HG03521 (cell line): ENCODE measurements around the gene ZNF324.
A peak's percentile ranks its signal among the peaks of the same experiment; 100 is the strongest.
"Not testable (repeated sequence)": the region's sequence is repeated elsewhere in the genome, so short reads cannot be mapped to it uniquely, and the experiment has no call there.

Source experiments
- ATAC-seq: cut with Tn5 transposase; IDR thresholded peaks from one replicate; pipeline ENCODE4 v1.9.1; 2021; ENCODE audit warnings: mild to moderate bottlenecking, moderate library complexity; ENCODE audit not compliant: unreplicated experiment

Gene ZNF324

DNA sequence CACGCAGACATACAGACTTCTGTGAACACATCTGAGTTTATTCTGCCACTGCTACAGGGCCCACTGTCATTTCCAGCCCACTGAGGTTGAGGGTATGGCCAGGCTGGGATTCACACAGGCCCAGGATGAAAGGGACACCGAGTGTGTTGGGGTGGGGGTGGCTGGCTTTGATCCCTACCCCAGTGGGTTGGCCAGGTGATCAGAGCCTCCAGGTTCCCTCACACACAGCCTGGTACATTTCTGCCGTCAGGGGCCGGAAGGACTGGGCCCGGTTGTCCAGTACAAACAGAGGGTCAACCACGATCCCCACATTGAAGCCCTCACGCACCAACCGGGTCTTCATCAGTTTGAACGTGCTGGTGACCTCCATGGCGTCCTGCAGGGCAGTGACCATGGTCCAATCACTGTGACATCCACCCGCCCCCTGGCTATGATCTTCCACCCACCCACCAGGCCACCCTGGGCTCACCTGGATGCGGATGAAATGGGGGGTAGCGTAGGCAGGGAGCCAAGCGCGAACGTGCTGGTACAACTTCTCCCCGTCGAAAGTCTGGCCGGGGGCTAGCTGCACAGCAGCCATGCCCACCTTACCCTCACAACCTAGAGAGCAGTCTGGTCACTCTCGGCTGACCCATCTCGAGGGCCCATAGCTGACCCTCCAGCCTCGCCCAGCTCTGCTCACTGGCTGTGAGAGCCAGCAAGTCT, 31.6 kb downstream of the ZNF324 start:
- no peak for ATAC-seq

DNA sequence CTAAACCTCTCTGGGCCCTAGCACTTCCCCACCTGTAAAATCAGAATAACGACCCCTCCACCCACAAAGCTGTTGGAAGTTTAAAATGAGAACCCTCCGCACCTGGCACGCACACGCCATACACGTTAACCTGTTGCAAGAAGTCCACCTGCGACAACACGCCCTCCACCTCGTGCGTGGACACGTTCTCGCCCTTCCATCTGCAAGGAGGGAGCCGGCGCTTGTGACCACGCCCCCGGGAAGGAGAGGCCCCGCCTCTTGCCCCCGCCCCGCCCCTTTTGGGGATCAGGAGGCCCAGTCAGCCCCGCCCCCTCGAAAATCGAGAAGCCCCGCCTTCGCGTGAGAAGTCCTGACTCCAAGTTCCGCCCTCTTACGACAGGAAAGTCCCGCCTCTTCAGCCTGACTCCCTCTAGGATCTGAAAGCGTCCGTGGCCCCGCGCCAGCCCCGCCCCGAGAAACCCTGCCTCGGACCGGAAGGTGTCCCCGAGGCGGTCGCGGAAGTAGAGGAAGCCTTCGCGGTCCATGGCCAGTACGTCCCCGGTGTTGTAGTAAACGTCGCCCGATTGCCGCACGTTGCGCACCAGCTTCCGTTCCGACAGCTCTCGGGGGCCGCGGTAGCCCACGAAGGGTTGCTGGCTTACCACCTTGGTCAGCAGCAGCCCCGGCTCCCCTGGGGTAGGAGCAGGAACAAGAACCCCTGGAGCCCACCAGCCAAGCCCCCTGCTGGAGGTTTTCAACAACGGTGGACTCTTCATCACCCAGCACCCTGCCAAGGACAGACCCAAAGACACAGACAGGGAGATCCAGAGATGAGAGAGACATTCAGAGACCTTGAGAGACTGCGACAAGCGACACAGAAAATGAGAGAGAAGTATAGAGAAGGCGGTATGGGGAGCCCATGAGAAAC, 32.4 kb downstream of the ZNF324 start:
- peak; percentile 89 for ATAC-seq

DNA sequence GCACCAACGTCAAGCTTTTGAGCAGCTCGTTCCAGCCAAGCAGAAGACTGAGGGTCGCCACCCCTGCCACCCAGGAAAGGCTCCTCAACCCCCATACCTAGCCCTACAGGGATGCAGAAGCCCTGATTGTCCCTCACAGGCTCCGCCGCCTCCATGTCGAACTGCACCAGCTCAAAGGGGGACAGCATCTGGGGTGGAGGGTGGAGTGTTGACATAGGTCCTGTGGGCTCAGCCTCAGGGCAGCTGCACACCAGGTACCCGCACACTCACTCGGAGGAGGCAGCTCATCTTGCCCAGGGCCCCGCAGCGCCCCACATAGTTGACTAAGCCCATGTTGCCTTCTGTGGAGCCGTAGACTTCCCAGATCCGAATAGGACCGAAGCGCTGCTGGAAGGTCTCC, 33.4 kb downstream of the ZNF324 start:
- ATAC-seq: no peak

DNA sequence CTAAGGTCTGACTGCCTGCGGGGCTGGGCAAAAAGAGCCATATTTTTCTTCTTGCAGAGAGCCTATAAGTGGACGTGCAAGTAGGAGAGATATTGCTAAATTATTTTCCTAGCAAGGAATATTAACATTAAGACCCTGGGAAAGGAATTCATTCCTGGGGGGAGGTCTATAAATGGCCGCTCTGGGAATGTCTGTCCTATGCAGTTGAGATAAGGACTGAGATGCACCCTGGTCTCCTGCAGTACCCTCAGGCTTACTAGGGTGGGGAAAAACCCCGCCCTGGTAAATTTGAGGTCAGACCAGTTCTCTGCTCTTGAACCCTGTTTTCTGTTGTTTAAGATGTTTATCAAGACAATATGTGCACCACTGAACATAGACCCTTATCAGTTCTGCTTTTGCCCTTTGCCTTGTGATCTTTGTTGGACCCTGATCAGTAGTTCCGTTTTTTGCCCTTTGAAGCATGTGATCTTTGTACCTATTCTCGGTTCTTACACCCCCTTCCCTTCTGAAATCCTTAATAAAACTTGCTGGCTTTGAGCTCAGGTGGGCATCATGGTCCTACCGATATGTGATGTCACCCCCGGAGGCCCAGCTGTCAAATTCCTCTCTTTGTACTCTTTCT, 40.8 kb downstream of the ZNF324 start:
- not testable (repeated sequence) for ATAC-seq

DNA sequence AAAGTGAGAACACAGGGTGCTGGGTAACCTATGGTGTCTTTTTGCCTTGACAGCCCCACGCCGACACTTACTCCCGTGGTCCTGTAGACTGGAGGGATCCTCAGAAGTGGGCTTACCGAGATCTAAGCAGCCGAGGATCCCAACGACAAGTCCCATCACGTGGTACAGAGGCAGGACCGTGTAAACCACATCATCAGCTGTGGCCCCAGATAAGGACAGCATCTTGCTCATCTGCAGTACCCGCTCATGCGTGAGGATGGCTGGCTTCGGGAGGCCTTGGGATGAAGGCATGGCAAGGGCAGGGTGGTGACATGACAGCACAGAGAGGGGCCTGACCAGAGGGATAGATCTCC, 42.8 kb downstream of the ZNF324 start:
- ATAC-seq: no peak

DNA sequence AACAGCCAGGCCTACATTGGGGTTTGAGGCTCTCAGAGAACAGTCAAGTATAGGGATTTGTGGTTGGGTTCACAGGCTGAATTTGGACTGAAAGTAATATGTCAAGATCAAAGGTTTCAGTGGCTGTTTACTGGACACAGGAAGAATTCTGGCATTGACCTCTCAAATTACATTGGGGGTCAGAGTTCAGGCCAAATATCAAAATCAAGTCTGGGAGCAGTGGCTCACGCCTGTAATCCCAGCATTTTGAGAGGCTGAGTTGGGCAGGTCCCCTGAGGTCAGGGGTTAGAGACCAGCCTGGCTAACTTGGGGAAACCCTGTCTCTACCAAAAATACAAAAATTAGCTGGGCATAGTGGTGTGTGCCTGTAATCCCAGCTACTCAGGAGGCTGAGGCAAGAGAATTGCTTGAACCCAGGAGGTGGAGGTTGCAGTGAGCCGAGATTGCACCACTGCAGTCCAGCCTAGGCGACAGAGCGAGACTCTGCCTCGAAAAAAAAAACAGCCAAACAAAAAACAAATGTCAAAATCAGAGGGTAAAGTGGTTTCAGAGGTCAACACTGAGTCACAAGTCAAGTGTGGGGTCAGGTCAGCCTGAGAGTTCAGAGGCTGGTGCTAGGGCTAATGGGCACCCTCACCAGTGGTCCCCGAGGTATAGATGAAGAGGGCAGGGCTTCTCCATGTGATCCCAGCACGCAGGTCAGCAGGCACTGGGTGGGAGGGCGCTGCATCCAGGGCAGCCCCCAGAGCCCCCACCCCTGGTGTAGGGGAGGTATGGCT, 43.4 kb downstream of the ZNF324 start:
- no peak for ATAC-seq

DNA sequence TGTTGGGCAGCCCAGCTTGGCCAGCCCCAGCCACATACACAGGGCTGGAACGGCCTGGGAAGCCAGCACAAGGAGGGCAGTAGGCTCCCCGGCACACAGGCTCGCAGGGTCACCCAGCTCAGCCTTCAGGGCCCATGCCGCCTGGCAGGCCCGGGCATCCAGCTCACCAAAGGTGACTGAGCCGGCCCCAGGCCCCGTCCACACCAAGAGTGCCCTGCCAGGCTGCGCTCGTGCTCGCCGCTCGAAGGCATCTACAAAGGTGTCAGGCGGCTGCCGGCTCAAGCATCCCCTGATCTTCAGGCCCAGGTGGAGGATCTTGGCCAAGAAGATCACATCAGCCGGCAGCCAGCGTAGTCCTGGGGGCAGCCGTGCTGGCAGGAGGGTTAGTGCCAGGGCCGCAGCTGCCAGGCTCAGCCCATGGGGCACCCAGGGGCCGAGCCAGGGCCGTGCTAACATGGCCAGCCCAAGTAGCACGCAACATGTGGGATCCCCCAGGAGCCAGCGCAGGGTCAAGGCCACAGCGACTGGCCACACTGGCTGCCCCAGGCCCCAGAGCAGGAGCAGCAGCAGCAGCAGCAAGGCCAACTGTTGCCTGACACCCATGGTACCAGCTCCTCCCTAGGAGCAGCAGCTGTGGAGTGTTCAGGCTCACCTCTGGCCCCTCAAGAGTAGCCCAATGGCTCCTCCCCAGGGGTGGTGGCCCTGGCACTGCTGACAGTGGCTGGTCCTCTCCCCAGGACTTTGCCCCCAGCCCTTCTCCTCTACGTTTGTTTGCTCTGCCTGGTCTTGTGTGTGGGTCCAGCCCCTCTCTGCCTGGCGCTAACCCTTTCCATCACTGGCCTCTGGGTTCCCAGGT, 44.7 kb downstream of the ZNF324 start, which contains the start of gene SLC27A5:
TSS of gene SLC27A5 (minus strand) at position 640 of the 856 bp plus-strand sequence. CDS start at position 603, 37 bp downstream.
- ATAC-seq: no peak

DNA sequence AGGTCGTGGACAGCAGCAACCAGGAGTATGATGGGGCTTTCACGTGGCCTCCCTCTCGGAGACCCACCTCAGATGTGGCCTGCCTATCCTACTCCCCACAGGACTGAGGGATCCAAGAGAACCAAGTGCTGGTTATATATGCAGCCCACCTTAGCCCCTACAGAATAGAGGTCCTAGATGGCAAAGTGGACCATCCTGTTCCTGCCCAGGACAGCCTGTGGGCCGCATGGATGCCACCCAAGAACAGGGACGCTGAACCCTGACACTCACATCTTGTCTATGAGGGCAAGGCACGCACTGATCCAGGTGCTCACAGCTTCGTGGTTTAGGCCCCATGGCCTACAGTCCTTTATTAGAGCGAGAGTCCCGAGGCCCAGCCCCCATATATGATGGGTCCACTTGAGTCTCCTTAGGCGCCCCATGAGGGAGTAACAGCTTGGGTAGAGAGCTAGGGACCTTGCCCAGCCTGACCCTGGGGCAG, 46.4 kb downstream of the ZNF324 start:
- no peak for ATAC-seq

DNA sequence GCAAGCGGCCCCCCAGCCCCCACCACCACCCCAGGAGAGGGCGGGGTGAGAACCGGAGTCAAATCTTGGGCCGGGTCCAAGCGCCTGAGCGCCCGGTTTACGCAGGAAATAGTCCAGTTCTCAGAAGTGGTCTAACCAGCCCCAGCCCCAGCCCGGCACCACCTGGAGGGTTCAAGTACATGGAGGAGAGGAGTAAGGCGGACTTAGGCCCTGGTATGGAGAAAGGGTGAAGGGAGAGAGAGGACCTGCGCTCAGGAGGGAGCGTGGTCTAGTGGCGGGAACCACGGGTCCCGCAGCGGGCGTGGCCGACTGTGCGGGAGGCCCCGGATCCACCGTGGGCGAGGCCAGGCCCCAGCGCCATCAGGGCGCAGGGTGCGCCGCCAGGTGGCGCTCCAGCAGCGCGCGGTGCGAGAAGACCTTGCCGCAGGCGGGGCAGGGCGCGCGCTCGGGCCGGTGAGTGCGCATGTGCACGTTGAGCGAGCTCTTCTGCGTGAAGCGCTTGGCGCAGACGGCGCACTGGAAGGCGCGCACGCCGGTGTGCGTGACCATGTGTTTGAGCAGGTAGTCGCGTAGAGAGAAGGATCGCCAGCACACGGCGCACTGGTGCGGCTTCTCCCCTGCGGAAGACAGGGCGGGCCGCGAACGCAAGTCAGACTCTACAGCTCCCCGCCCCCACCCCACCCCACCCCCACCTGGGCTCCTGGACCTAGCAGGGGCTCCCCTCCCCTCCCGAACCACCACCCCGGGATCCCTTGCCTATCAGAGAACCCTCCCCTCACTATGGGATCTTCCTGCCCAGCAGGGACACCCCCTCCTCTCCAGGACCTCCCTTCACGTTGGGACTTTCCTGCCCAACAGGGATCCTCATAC, 47.0 kb downstream of the ZNF324 start:
- peak; percentile 61 for ATAC-seq

DNA sequence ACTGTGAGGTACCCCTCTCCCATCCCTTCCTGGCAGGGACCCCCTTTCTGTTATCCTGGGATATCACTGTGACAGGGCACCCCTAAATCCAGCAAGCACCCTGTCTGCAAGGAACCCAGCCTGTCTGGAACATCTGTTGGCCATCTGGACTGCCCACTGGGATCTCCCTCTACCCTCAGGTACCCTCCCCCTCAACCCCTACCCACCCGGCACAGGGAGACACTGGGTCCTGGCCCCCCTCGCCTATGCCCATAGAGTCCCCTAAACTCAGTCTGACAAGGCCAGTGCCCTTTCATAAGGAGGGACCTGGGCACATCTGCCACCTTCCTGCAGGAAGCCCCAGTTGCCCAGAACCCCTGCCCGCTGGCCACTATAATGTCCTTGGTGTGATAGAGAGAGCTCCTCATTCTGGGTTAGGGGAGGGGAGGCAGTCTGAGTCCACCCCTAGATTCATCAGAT, 47.7 kb downstream of the ZNF324 start:
- no peak for ATAC-seq

DNA sequence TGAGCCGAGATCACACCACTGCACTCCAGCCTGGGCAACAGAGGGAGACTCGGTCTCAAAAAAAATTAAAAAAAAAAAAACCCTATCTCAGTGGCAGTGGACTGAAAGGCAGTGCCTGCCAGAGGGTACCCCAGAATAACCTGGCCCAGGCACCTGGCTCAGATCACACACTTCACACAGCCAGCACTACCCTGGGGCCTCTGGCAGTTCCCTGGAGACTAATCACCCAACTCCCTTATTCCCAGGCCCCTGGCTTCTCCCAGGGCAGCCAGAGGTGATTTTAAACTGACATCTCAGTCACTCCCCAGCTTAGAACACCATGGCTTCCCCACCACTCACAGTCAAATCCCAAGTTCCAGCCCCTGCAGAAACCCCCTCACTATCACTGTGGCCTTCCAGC, 48.4 kb downstream of the ZNF324 start:
- ATAC-seq: no peak

DNA sequence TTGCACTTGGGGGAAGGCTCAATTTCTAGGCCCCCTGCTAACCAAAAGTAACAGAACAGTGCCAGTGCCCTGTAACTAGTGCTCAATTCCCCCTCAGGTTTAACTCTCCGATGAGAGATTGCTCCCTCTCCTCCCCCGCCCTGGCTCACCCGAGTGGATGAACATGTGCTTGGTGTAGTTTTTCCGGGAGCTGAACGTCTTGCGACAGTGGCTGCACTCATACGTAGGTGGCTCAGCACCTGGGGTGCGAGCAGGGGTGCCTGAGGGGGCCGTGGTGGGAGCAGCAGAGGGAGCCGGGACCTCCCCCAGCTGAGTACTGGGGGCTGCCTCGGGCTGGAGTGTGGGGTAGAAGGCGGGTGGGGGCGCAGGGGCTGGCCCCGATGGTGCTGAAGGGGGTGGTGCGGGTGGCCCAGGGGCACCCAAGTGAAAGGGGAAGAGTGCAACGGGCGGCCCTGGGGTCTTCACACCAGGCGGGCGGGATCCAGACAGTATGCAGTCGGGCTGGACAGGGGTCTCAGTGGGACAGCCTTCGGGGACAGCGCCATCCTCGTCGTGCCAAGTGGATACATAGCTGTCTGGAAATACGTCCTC, 49.5 kb downstream of the ZNF324 start:
- no peak for ATAC-seq

DNA sequence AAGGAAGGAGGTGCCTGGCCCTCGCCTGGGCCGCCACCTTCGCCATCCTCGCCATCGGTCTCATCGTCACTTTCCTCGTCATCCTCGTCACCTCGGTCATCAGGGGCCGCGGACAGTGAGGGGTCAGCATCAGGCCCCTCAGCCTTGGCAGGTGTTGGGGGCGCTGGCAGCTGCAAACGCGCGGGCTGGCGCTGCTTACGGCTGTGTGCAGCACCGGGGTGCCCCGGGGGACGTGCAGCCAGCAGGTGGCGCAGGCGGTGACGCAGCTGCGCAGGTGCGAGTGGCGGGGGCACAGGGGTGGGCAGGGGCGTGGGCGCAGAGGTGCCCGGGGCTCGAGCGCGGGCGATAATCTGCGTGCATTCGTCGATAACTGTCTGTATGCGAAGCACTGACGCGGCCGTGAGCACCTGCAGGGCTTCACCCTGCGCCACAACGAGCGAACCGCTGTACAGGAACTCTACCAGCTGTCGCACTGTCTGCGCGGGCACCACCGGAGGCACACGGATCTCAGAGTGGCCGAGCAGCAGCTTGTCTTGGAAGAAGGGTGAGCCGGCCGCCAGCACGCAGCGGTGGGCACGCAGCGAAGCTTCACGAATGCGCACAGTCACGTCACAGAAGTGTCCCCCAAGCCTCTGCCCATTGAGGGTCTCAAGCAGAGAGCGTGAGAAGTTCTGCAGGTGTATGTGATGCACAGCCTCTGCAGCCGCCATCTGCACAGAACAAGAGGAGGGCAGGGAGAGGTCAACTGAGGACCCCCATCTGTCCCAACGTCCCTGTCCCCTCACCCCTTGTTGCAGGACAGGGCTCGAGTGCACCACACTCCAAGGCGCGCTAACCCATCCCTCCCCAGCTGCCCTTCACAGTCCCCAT, 50.3 kb downstream of the ZNF324 start:
- no peak for ATAC-seq

DNA sequence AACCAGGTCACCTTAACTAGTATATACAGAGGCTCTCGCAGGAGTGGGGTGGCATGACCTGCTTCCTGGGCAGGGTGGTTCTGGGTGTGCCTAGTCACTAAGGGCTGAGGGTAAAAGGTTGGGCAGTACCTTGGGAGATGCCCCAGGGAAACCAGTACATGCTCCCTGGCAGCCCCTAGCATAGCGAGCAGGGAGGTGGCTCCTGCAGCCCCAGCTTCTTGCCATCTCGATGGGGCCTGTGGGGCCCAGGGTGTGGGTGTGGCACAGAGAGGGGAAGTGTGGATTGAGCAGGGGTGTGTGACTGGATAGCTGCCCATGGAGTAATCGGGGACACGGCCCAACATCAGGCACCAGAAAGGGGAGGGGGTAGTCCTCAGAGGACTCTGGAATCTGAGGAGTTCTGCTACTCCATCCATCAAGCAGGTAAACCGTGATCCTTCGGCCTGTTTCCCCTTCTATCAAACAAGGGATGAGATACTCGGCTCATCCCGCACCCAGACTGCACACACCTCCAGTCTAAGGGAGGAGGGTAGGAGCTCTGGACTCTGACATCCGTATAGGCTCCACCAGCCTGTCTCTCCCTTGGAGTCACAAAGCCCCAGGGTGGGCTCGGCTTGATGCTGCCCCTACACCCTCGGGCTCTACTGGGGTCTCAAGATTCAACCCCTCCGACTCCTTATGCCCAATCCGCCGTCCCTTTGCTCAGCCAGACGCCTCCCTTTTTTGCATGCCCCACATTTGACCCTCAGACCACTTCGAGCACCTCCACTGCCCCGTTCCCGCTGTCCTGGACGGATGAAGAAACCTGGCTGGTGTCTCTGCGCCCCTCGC, 51.6 kb downstream of the ZNF324 start:
- no peak for ATAC-seq

DNA sequence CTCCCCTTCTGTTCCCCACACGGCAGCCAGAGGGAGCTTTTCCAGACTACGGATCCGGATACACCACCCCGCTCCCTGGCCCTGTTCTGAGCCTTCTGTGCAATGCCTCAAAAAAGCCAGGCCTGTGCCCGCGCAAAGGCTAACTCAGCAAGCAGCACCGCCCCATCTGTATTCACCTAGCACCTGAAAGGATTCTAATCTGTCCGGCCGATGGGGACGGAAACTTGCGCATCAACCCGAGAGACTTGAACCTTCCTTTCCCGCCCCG, 52.1 kb downstream of the ZNF324 start:
- peak; percentile 1 for ATAC-seq

DNA sequence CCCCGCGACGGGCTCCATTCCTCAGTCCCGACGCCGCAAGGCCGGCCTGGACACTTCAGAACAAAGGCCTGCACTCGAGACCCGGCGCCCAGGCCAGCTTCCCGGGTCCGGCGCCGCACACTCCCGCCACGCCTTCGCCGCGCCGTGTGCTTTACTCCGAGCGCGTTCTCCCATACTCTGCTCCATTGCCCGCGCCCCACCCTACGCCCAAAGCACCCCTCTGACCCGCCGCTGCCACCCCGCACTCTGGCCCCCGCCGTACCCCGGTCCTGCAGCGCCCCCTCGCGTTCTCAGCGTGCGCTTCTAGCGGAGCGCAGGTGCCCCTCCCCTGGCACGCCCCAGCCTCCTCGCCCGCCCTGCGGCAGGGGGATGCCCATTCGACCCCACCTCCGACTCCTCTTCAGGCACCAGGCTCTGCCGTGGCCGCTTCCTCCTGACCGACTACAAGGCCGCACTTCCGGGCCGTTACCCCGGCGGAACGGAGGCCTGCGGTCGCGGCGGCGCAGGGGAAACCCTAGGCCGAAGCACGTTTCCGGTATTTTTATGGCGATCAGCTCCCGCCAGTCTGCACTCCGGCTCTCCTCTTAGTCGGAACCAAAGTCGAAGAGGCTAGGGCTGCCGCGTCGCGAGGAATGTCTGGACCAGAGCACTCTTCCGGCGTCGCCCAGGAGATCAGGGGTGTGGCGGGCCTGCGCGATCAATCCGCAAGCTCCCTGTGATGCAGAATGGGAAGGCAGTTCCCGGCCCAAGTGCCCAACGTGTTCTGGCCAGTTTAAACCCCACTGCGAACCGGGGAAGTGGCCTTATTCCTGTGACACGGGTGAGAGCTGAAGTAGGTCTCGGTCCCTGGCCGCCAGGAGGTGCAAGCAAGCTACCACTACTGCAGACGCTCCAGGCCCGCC, 52.7 kb downstream of the ZNF324 start, which contains the start of gene ZBTB45:
TSS of gene ZBTB45 (minus strand) at position 456 of the 902 bp plus-strand sequence. CDS start 2,137 bp downstream, outside the sequence.
- ATAC-seq: peak; percentile 74
